HepG2 (cell line): ENCODE results near the gene CLEC2D. TPM values are rescaled to one million over a fixed set of nuclear protein-coding genes. Genes with fewer than 3 reads are reported as not detected.

Experiments used
- ATAC-seq: fragments of 200-7000 bp; cut with Tn5 transposase; 3 replicates; pipeline ENCODE4 v1.9.1; 2020; ENCODE audit warnings: mild to moderate bottlenecking, moderate library complexity
- BruUV-seq: library from RNA; stranded (reverse); fragments of 400-500 nt; replicated peaks from 2 replicates; lab custom pipeline; 2021; lab: Mats Ljungman, UMichigan
- CTCF ChIA-PET: fragments of 300-600 bp; formaldehyde crosslinking; extraction: SDS; loops from one replicate; lab custom pipeline; 2021; ENCODE audit warnings: low total read pairs, inconsistent platforms, low intra/inter-chr PET ratio; lab: Yijun Ruan, JAX
- POLR2A ChIA-PET: fragments of 350-600 bp; sonication (Branson Sonifier 250); formaldehyde crosslinking; loops from one replicate; lab custom pipeline; 2020; ENCODE audit warnings: antibody characterized with exemption, inconsistent platforms; lab: Yijun Ruan, JAX
- DNase-seq: peaks from one replicate; pipeline ENCODE4 v3.0.0-alpha.2; 2015; ENCODE audit warnings: low spot score
- FAIRE-seq: peaks from 3 replicates; lab custom pipeline; 2011; peaks lifted over from hg19 to GRCh38; lab: Jason Lieb, UNC
- H2AFZ ChIP-seq: one replicate; pipeline ENCODE4 v1.6.1; 2011; ENCODE audit warnings: low read length, inconsistent platforms
- H3K27ac ChIP-seq: fragments of 300-600 bp; 3 replicates; pipeline ENCODE4 v1.8.0; 2011; ENCODE audit warnings: mixed run types, mild to moderate bottlenecking, mixed read lengths, low read length, inconsistent platforms; ENCODE audit not compliant: insufficient read depth; ENCODE audit errors: extremely low read length
- H3K27me3 ChIP-seq, 2 experiments: fragments of 200-600 bp in 1 of 2; 2 replicates in 1 of 2; 3 replicates in 1 of 2; pipeline versions ENCODE4 v1.6.0 to v1.8.0; 2011; ENCODE audit warnings: low read length in 2 of 2, mild to moderate bottlenecking in 2 of 2, moderate library complexity in 2 of 2, inconsistent platforms in 1 of 2; ENCODE audit not compliant: insufficient read depth in 2 of 2, control insufficient read depth in 1 of 2
- H3K36me3 ChIP-seq, 2 experiments: fragments of 200-600 bp in 1 of 2; replicated peaks in 1 of 2; 2 replicates in 1 of 2; 3 replicates in 1 of 2; pipeline versions ENCODE4 v1.5.1 to v1.8.0; 2011; ENCODE audit warnings: low read length in 2 of 2, inconsistent platforms in 1 of 2; ENCODE audit not compliant: insufficient read depth in 2 of 2, control insufficient read depth in 1 of 2
- H3K4me1 ChIP-seq: 2 replicates; pipeline ENCODE4 v1.5.1; 2012; ENCODE audit warnings: low read length, inconsistent platforms; ENCODE audit not compliant: insufficient read depth
- H3K4me2 ChIP-seq: 2 replicates; pipeline ENCODE4 v1.6.0; 2011; ENCODE audit warnings: low read depth, low read length, inconsistent platforms
- H3K4me3 ChIP-seq, 3 experiments: fragments of 200-600 bp in 1 of 3; sonication (generic), shearing (Covaris generic) in 1 of 3; replicated peaks in 1 of 3; 2 replicates each; pipeline ENCODE4 v1.5.1; 2011 to 2016; ENCODE audit warnings: low read length in 3 of 3, inconsistent platforms in 2 of 3, low read depth in 2 of 3, mild to moderate bottlenecking in 2 of 3, control low read depth in 1 of 3, mixed read lengths in 1 of 3; ENCODE audit not compliant: insufficient read depth in 1 of 3
- H3K79me2 ChIP-seq: one replicate; pipeline ENCODE4 v1.6.1; 2011; ENCODE audit warnings: low read length, inconsistent platforms; ENCODE audit not compliant: insufficient read depth
- H3K9ac ChIP-seq: 2 replicates; pipeline ENCODE4 v1.6.0; 2011; ENCODE audit warnings: mild to moderate bottlenecking, low read depth, low read length, inconsistent platforms; ENCODE audit not compliant: insufficient read depth
- H3K9me3 ChIP-seq: 2 replicates; pipeline ENCODE4 v1.5.1; 2012; ENCODE audit warnings: mild to moderate bottlenecking, low read length
- H4K20me1 ChIP-seq: 2 replicates; pipeline ENCODE4 v1.6.0; 2011; ENCODE audit warnings: inconsistent platforms, mild to moderate bottlenecking, low read length, moderate library complexity; ENCODE audit not compliant: insufficient read depth
- GLI4 ChIP-seq: sonication (generic); formaldehyde crosslinking; IDR thresholded peaks from 2 replicates; pipeline ENCODE4 v1.5.1; 2020; ENCODE audit warnings: missing genetic modification reagents, mild to moderate bottlenecking, moderate library complexity, borderline replicate concordance
- JUNB ChIP-seq: sonication (generic); formaldehyde crosslinking; IDR thresholded peaks from 2 replicates; pipeline ENCODE4 v1.8.0; 2022; ENCODE audit warnings: missing genetic modification reagents, mild to moderate bottlenecking, borderline replicate concordance
- NAIF1 ChIP-seq: sonication (generic); formaldehyde crosslinking; IDR thresholded peaks from 2 replicates; pipeline ENCODE4 v1.5.0; 2020; ENCODE audit warnings: mild to moderate bottlenecking, missing genetic modification reagents, borderline replicate concordance
- PAF1 ChIP-seq: IDR thresholded peaks from 2 replicates; pipeline ENCODE4 v1.6.1; 2016; ENCODE audit warnings: missing genetic modification reagents, missing compliant biosample characterization
- PAWR ChIP-seq: sonication (generic); formaldehyde crosslinking; IDR thresholded peaks from 2 replicates; pipeline ENCODE4 v1.4.0; 2020; ENCODE audit warnings: missing genetic modification reagents, mild to moderate bottlenecking, borderline replicate concordance
- RXRB ChIP-seq: IDR thresholded peaks from 2 replicates; pipeline ENCODE4 v1.6.1; 2016; ENCODE audit warnings: borderline replicate concordance, missing genetic modification reagents, missing compliant biosample characterization
- STAG1 ChIP-seq: sonication (generic); formaldehyde crosslinking; IDR thresholded peaks from 2 replicates; pipeline ENCODE4 v1.4.0; 2020; ENCODE audit warnings: missing genetic modification reagents
- TCF12 ChIP-seq, 2 experiments: fragments of 450-650 bp in 1 of 2; sonication (generic) in 1 of 2; formaldehyde crosslinking in 1 of 2; IDR thresholded peaks; 2 replicates each; pipeline versions ENCODE4 v1.6.1 to v1.8.0; 2017 to 2022; ENCODE audit warnings: antibody characterized with exemption in 1 of 2, mild to moderate bottlenecking in 1 of 2, missing genetic modification reagents in 1 of 2, moderate library complexity in 1 of 2
- YEATS2 ChIP-seq: sonication (generic); formaldehyde crosslinking; IDR thresholded peaks from 2 replicates; pipeline ENCODE4 v1.4.0; 2020; ENCODE audit warnings: missing genetic modification reagents, borderline replicate concordance
- ZNF256 ChIP-seq: sonication (generic); formaldehyde crosslinking; conservative IDR thresholded peaks from 2 replicates; pipeline ENCODE4 v1.4.0; 2020; ENCODE audit warnings: missing genetic modification reagents
- ZNF367 ChIP-seq: sonication (generic); formaldehyde crosslinking; IDR thresholded peaks from 2 replicates; pipeline ENCODE4 v1.4.0; 2020; ENCODE audit warnings: missing genetic modification reagents, borderline replicate concordance
- WGBS: methylation state at CpG from one replicate; pipeline ENCODE4 v1.1.6; 2017; ENCODE audit warnings: low lambda C conversion rate; 5-methylcytosine and 5-hydroxymethylcytosine counted together
- in situ Hi-C: cut with HindIII; loops from 2 replicates; pipeline ENCODE4 v1.10.0; 2017; ENCODE audit warnings: low pct_unique_long_range_greater_than_20kb; ENCODE audit not compliant: extremely low pct_ligation_motif_present
- intact Hi-C: fragments of 100-400 bp; cut with micrococcal nuclease; formaldehyde crosslinking; loops from one replicate; pipeline ENCODE4 v1.10.0; 2022; ENCODE audit not compliant: unreplicated experiment
- polyA plus RNA-seq, 8 experiments: library from polyadenylated mRNA; depleted of rRNA in 3 of 8; stranded (reverse) in 7 of 8; unstranded in 1 of 8; fragments of >200 nt; fragmentation: Illumina TruSeq in 4 of 8; extraction: Trizol in 4 of 8; gene quantifications; 2 replicates each; pipeline versions ENCODE4 v1.2.1 to v1.2.3, GENCODE V29; 2011 to 2016; ENCODE audit warnings: low read depth in 4 of 8, missing spikeins in 1 of 8, mixed read lengths in 1 of 8; ENCODE audit not compliant: insufficient read depth in 1 of 8
- total RNA-seq, 5 experiments: library from RNA; depleted of rRNA; stranded (reverse); fragments of >200 nt; fragmentation: Illumina TruSeq; extraction: Trizol; gene quantifications; 2 replicates each; pipeline ENCODE4 v1.2.3, GENCODE V29; 2016; ENCODE audit warnings: low read depth in 1 of 5
- TF ChIP-seq, protein P1 (sequence below): IDR thresholded peaks from 2 replicates; pipeline ENCODE4 v1.6.1; 2016; ENCODE audit warnings: low read depth
- TF ChIP-seq, protein P2 (sequence below): sonication (generic); formaldehyde crosslinking; conservative IDR thresholded peaks from 2 replicates; pipeline ENCODE4 v1.4.0; 2020; ENCODE audit warnings: mild to moderate bottlenecking, missing genetic modification reagents, moderate library complexity
- TF ChIP-seq, protein P3 (sequence below): sonication (generic); formaldehyde crosslinking; IDR thresholded peaks from 2 replicates; pipeline ENCODE4 v1.8.1; 2023; ENCODE audit warnings: missing genetic modification reagents, inconsistent platforms, borderline replicate concordance

CLEC2D gene
- total and polyA plus RNA-seq, 2 of the 13 experiments (the other 11 are each of a cell fraction or from before 2014, with no cell fraction given): 2.5 to 8.6 TPM

DNA sequence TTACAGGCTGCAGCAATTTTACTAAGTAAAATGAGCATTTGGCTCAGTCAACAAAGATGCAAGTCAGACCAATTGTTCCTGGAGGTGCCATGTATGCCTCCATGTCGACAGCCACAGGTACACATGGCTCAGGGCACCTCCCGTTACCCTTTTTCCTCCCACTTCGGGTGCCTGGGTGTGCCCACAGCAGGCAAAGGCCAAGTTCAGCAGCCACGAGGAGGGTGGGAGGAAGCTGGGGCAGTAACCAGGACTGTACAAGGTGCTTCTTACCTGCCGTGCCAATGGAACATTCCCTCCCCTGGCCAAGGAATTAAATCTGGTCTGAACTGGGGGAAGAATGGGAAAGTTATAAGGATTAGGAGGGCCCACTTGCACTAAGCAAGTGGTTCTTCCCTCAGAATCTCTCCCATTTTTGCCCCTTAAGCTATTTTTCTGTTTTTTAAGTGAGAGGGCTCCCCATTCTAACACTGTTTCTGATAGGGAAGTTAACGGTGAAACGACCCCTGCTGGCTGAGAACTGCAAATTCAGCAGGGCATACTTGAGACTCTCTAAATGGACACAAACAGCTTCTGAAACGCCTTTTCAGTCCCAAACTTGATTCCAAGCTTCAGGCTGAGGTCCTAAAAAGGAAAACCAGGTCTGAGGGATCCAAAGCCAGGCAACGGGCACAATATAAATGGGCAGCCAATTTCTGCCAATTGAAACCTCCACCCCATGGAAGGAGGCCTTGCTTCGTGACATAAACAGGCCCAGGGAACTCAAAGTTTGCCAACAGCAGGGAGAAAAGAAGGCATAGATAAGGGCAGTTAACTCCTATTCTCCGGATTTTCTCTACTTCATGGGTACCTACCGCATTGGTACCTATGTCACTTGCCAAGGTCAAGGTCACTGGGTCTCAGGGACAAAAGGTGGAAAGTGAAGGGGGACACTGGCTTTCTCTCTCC, 38.6 kb downstream of the CLEC2D start (continued):
- TF ChIP-seq STAG1: peak; percentile 63
- TF ChIP-seq, all 625 proteins: peak for 7

DNA sequence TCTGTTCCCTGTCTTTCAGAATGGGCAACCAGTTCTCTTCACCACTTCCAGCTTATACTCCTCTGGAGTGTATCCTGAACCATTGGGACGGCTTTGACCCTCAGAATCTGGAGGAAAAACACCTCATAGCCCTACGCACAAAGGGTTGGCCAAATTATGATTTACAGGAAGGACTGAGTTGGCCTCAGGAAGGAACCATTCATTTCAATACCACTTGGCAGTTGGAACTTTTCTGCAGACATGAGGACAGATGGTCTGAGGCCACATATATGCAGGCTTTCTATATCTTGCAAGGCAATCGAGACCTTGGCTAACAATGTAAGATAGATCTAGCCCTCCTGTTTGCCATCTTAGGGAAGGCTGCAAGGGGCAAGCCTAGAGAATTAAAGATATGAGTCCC, 39.3 kb downstream of the CLEC2D start:
- intact Hi-C loops: loop anchor here (1.0 to 5.0 kb wide), 3 partner anchors 75 to 377 kb away; no protein-coding TSS in a partner anchor
- FAIRE-seq: no peak
- Histone ChIP-seq H3K27me3 (peaks cover 2 to 9% of the 10 kb centered on the region in 2 experiments; a peak in 2 of 5 replicates), H3K27ac (no peak overlapping the region), H3K79me2 (no peaks in the 10 kb centered on the region), H3K4me3 (no peak overlapping the region), H3K4me1 (peaks cover 13% of the 10 kb centered on the region; the same call in 1 of the 2 replicates), H4K20me1 (no peaks in the 10 kb centered on the region), H3K9me3 (no peaks in the 10 kb centered on the region), H3K9ac (no peak overlapping the region), H3K4me2 (no peak overlapping the region), H3K36me3 (no peaks in the 10 kb centered on the region), H2AFZ (peak overlapping the region; percentile 34)
- WGBS: 75% methylated on average over 2 of the region's 3 CpGs
- no TSS peak for BruUV-seq
- DNase-seq: no peak
- CTCF ChIA-PET: interaction anchor here (1.1 to 4.4 kb wide), 4 partner anchors 72 to 378 kb away, joined by 3 to 52 read pairs (median 4); no protein-coding TSS in a partner anchor
- in situ Hi-C loops: loop anchor here (5.0 kb wide), 1 partner anchor 62 kb away; no protein-coding TSS in a partner anchor
- no peak for ATAC-seq
- POLR2A ChIA-PET: no interaction called here
- TF ChIP-seq, protein P1, sequence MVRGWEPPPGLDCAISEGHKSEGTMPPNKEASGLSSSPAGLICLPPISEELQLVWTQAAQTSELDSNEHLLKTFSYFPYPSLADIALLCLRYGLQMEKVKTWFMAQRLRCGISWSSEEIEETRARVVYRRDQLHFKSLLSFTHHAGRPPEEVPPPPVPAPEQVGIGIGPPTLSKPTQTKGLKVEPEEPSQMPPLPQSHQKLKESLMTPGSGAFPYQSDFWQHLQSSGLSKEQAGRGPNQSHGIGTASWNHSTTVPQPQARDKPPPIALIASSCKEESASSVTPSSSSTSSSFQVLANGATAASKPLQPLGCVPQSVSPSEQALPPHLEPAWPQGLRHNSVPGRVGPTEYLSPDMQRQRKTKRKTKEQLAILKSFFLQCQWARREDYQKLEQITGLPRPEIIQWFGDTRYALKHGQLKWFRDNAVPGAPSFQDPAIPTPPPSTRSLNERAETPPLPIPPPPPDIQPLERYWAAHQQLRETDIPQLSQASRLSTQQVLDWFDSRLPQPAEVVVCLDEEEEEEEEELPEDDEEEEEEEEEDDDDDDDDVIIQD (CRISPR knock-in tag): no peak
- TF ChIP-seq PAWR (CRISPR knock-in tag): no peak
- TF ChIP-seq, protein P2, sequence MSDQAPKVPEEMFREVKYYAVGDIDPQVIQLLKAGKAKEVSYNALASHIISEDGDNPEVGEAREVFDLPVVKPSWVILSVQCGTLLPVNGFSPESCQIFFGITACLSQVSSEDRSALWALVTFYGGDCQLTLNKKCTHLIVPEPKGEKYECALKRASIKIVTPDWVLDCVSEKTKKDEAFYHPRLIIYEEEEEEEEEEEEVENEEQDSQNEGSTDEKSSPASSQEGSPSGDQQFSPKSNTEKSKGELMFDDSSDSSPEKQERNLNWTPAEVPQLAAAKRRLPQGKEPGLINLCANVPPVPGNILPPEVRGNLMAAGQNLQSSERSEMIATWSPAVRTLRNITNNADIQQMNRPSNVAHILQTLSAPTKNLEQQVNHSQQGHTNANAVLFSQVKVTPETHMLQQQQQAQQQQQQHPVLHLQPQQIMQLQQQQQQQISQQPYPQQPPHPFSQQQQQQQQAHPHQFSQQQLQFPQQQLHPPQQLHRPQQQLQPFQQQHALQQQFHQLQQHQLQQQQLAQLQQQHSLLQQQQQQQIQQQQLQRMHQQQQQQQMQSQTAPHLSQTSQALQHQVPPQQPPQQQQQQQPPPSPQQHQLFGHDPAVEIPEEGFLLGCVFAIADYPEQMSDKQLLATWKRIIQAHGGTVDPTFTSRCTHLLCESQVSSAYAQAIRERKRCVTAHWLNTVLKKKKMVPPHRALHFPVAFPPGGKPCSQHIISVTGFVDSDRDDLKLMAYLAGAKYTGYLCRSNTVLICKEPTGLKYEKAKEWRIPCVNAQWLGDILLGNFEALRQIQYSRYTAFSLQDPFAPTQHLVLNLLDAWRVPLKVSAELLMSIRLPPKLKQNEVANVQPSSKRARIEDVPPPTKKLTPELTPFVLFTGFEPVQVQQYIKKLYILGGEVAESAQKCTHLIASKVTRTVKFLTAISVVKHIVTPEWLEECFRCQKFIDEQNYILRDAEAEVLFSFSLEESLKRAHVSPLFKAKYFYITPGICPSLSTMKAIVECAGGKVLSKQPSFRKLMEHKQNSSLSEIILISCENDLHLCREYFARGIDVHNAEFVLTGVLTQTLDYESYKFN (CRISPR knock-in tag): no peak
- TF ChIP-seq JUNB (CRISPR knock-in tag): no peak
- TF ChIP-seq, protein P3, sequence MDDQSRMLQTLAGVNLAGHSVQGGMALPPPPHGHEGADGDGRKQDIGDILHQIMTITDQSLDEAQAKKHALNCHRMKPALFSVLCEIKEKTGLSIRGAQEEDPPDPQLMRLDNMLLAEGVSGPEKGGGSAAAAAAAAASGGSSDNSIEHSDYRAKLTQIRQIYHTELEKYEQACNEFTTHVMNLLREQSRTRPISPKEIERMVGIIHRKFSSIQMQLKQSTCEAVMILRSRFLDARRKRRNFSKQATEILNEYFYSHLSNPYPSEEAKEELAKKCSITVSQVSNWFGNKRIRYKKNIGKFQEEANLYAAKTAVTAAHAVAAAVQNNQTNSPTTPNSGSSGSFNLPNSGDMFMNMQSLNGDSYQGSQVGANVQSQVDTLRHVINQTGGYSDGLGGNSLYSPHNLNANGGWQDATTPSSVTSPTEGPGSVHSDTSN (CRISPR knock-in tag): no peak
- no peak for TF ChIP-seq NAIF1
- TF ChIP-seq ZNF367 (CRISPR knock-in tag): no peak
- TF ChIP-seq RXRB (CRISPR knock-in tag): no peak
- no peak for TF ChIP-seq ZNF256 (CRISPR knock-in tag)
- TF ChIP-seq YEATS2: no peak
- no peak for TF ChIP-seq TCF12 (IDR thresholded peaks at IDR 0.05)
- TF ChIP-seq TCF12 (CRISPR knock-in tag; IDR thresholded peaks at IDR 0.05): no peak
- TF ChIP-seq GLI4 (CRISPR knock-in tag): no peak
- no peak for TF ChIP-seq PAF1 (CRISPR knock-in tag)
